ENCODE data around the gene CEP131.

DNA sequence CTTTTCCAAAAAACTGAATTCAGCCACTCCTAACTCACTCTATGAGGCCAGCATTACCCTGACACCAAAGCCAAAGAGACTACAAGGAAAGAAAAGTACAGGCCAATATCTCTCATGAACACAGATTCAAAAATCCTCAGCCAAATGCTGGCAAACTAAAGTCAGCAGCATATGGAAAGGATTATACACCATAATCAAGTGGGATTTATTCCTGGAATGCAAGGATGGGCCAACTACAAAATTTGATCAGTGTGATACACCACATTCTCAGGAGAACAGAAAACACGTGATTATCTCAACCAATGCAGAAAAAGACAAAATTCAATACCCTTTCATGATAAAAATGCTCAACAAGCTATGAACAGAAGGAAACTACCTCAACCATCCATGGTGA, 49.0 kb downstream of the CEP131 start:
- TF ChIP-seq, protein P1, sequence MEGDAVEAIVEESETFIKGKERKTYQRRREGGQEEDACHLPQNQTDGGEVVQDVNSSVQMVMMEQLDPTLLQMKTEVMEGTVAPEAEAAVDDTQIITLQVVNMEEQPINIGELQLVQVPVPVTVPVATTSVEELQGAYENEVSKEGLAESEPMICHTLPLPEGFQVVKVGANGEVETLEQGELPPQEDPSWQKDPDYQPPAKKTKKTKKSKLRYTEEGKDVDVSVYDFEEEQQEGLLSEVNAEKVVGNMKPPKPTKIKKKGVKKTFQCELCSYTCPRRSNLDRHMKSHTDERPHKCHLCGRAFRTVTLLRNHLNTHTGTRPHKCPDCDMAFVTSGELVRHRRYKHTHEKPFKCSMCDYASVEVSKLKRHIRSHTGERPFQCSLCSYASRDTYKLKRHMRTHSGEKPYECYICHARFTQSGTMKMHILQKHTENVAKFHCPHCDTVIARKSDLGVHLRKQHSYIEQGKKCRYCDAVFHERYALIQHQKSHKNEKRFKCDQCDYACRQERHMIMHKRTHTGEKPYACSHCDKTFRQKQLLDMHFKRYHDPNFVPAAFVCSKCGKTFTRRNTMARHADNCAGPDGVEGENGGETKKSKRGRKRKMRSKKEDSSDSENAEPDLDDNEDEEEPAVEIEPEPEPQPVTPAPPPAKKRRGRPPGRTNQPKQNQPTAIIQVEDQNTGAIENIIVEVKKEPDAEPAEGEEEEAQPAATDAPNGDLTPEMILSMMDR (IDR thresholded peaks at IDR 0.05; ENCODE audit: control extremely low read depth in 1 of 3, insufficient read depth in 1 of 3, low read depth in 1 of 3, low read length in 3 of 3): no peak
- TF ChIP-seq NRF1 (IDR thresholded peaks at IDR 0.05; ENCODE audit: low read depth, low read length) (no peak), POLR2A (IDR thresholded peaks at IDR 0.05; ENCODE audit: control extremely low read depth in 1 of 2, low read depth in 2 of 2, low read length in 2 of 2) (no peak), TAF1 (IDR thresholded peaks at IDR 0.05; ENCODE audit: low read depth, low read length) (no peak), TEAD4 (IDR thresholded peaks at IDR 0.05; ENCODE audit: low read depth, low read length) (no peak), EZH2 (IDR thresholded peaks at IDR 0.05; ENCODE audit: low read depth, low read length, severe bottlenecking) (no peak), RFX5 (IDR thresholded peaks at IDR 0.05; ENCODE audit: borderline replicate concordance, low read depth, low read length) (no peak), RAD21 (IDR thresholded peaks at IDR 0.05 in 1 of 2, conservative IDR thresholded peaks at IDR 0.05 in 1 of 2; ENCODE audit: low read depth in 2 of 2, low read length in 2 of 2) (no peak)
- TF ChIP-seq, protein P2, sequence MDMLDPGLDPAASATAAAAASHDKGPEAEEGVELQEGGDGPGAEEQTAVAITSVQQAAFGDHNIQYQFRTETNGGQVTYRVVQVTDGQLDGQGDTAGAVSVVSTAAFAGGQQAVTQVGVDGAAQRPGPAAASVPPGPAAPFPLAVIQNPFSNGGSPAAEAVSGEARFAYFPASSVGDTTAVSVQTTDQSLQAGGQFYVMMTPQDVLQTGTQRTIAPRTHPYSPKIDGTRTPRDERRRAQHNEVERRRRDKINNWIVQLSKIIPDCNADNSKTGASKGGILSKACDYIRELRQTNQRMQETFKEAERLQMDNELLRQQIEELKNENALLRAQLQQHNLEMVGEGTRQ (IDR thresholded peaks at IDR 0.05; ENCODE audit: low read length): no peak
- TF ChIP-seq, protein P3, sequence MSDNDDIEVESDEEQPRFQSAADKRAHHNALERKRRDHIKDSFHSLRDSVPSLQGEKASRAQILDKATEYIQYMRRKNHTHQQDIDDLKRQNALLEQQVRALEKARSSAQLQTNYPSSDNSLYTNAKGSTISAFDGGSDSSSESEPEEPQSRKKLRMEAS (IDR thresholded peaks at IDR 0.05): no peak

Data from H1 (cell line).